Lung (tissue), 16 donors: ENCODE data around the gene PDZD4. TPM values are rescaled to one million over a fixed set of nuclear protein-coding genes. Genes with fewer than 3 reads are reported as not detected.

Experiments used
- ATAC-seq: fragments of 200-7000 bp; cut with Tn5 transposase; one replicate; pipeline ENCODE4 v1.9.1; 2020; ENCODE audit warnings: moderate number of reproducible peaks; ENCODE audit not compliant: insufficient read depth, low FRiP score
- DNase-seq, 3 donors: peaks; one replicate each; pipeline ENCODE4 v3.0.0-alpha.2; 2013 to 2017
- H3K27ac ChIP-seq, 2 donors: one replicate each; pipeline ENCODE4 v1.5.1; 2013; ENCODE audit warnings: mild to moderate bottlenecking in 2 of 2, moderate library complexity in 2 of 2, control low read depth in 1 of 2, inconsistent platforms in 1 of 2, low read depth in 1 of 2, low read length in 1 of 2
- H3K27me3 ChIP-seq, 3 donors: one replicate each; pipeline ENCODE4 v1.5.1; 2013; ENCODE audit warnings: low read length in 2 of 3; ENCODE audit not compliant: control insufficient read depth in 3 of 3, insufficient read depth in 3 of 3
- H3K36me3 ChIP-seq, 4 donors: one replicate each; pipeline ENCODE4 v1.5.1; 2013; ENCODE audit warnings: low read length in 4 of 4, mild to moderate bottlenecking in 1 of 4, moderate library complexity in 1 of 4; ENCODE audit not compliant: control insufficient read depth in 4 of 4, insufficient read depth in 4 of 4
- H3K4me1 ChIP-seq, 5 donors: one replicate each; pipeline ENCODE4 v1.5.1; 2013; ENCODE audit warnings: low read length in 5 of 5, mild to moderate bottlenecking in 2 of 5, moderate library complexity in 1 of 5; ENCODE audit not compliant: control insufficient read depth in 5 of 5, insufficient read depth in 5 of 5
- H3K4me3 ChIP-seq: one replicate; pipeline ENCODE4 v1.5.1; 2013; ENCODE audit warnings: mild to moderate bottlenecking, control low read depth, moderate library complexity
- H3K9ac ChIP-seq, 2 donors: one replicate each; pipeline ENCODE4 v1.5.1; 2013; ENCODE audit warnings: low read length in 2 of 2, control low read depth in 1 of 2; ENCODE audit not compliant: insufficient read depth in 1 of 2
- H3K9me3 ChIP-seq, 4 donors: one replicate each; pipeline ENCODE4 v1.5.1; 2013; ENCODE audit warnings: low read length in 3 of 4, mild to moderate bottlenecking in 1 of 4, moderate library complexity in 1 of 4; ENCODE audit not compliant: control insufficient read depth in 4 of 4, insufficient read depth in 3 of 4
- WGBS, 2 donors: extraction: QIAGEN DNeasy Blood & Tissue Kit; methylation state at CpG; one replicate each; pipeline ENCODE4 v1.1.7; 2013; 5-methylcytosine and 5-hydroxymethylcytosine counted together
- long read RNA-seq, 5 donors: transcript quantifications; one replicate each; lab custom pipeline, GENCODE V29; 2026
- polyA plus RNA-seq, 2 donors: library from polyadenylated mRNA; stranded (reverse); fragments of 200-250 nt; gene quantifications; one replicate each; pipeline ENCODE4 v1.2.1, GENCODE V29; 2013
- total RNA-seq, 2 donors: library from RNA; depleted of rRNA in 1 of 2; stranded (reverse); fragments of >200 nt in 1 of 2; gene quantifications; one replicate each; pipeline ENCODE4 v1.2.1, GENCODE V29; 2014 to 2021
- TF ChIP-seq, protein P1 (sequence below): IDR thresholded peaks from 2 replicates; pipeline ENCODE4 v1.5.1; 2012; ENCODE audit warnings: mild to moderate bottlenecking; ENCODE audit errors: control extremely low read depth, extremely low read depth
- donor health status: control.
- donor health status: control.
- donor health status: Bipolar disorder and iron deficiency.
- donor health status: healthy.
- donor health status: DM: yes; HTN: yes; CAD: no.

PDZD4 gene, protein sequence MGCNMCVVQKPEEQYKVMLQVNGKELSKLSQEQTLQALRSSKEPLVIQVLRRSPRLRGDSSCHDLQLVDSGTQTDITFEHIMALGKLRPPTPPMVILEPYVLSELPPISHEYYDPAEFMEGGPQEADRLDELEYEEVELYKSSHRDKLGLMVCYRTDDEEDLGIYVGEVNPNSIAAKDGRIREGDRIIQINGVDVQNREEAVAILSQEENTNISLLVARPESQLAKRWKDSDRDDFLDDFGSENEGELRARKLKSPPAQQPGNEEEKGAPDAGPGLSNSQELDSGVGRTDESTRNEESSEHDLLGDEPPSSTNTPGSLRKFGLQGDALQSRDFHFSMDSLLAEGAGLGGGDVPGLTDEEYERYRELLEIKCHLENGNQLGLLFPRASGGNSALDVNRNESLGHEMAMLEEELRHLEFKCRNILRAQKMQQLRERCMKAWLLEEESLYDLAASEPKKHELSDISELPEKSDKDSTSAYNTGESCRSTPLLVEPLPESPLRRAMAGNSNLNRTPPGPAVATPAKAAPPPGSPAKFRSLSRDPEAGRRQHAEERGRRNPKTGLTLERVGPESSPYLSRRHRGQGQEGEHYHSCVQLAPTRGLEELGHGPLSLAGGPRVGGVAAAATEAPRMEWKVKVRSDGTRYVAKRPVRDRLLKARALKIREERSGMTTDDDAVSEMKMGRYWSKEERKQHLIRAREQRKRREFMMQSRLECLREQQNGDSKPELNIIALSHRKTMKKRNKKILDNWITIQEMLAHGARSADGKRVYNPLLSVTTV
- total RNA-seq (1 to 10 TPM; 3.6 to 8.1 TPM), polyA plus RNA-seq (1 to 10 TPM; 2.3 to 3.9 TPM)
- long read RNA-seq, donor 1, partial matches to known transcripts = 0 of 1 reads
- long read RNA-seq, donor 1, other reads (novel, unspliced or antisense) = 0 of 1 reads
- long read RNA-seq, donor 2 = 0 reads
- long read RNA-seq, donor 3 = 0 reads
- long read RNA-seq, donor 4, partial matches to known transcripts = 0 of 1 reads
- long read RNA-seq, donor 4, other reads (novel, unspliced or antisense) = 0 of 1 reads
- long read RNA-seq, donor 5, partial matches to known transcripts = 0 of 1 reads
- long read RNA-seq, donor 5, other reads (novel, unspliced or antisense) = 0 of 1 reads

DNA sequence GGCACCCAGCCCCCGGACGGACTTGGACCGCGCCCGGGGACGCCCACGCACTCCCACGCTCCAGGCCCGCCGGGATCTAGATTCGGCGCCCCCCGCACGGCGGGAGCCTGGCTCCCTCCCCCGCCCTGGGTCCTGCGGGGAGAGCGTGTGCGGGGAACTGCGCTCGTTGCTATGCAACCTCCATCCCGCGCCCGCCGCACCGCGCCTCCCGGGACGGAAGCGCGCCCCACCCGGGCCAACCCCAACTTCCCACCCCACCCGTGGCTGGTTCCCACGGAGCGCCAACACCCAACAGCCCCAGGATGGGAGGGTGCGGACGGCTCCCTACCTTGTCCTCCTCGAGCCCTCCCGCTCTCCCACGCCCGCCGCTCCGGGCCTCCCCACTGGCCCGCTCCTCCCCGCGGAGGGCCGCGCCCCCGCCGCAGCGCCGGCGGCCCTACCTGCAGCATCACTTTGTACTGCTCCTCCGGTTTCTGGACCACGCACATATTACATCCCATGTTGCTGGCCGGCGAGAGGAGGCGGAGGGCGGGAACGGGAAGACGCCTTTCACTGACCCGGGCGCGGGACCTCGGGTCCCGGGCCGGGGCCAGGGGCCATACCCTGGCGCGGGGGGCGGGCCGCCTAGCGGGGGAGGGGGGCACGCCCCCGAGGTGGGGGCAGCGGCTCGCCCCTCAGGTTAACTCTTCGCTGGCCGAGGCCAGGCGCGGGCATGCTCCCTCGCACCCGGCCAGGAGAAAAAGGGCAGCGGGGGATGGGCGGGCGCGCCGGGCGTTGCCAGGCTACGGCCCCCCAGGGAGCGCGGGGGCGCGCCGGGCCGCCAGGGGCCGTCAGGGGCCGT, at the start of gene PDZD4:
Gene PDZD4, minus strand, starts transcription at position 746 of the 841 bp plus-strand sequence. Its CDS starts 246 bp downstream, at position 500.
- Histone ChIP-seq H3K9me3 (peaks cover 0 to 32% (median 0%) of the 10 kb centered on the region in 4 donors), H3K9ac (no peak within 1 kb of the TSS), H3K27me3 (peaks cover 6 to 18% (median 15%) of the 10 kb centered on the region in 3 donors), H3K27ac (no peak within 1 kb of the TSS), H3K36me3 (no peaks in the 10 kb centered on the region), H3K4me1 (peaks cover 0 to 9% (median 0%) of the 10 kb centered on the region in 5 donors), H3K4me3 (no peak within 1 kb of the TSS)
- TF ChIP-seq, protein P1, sequence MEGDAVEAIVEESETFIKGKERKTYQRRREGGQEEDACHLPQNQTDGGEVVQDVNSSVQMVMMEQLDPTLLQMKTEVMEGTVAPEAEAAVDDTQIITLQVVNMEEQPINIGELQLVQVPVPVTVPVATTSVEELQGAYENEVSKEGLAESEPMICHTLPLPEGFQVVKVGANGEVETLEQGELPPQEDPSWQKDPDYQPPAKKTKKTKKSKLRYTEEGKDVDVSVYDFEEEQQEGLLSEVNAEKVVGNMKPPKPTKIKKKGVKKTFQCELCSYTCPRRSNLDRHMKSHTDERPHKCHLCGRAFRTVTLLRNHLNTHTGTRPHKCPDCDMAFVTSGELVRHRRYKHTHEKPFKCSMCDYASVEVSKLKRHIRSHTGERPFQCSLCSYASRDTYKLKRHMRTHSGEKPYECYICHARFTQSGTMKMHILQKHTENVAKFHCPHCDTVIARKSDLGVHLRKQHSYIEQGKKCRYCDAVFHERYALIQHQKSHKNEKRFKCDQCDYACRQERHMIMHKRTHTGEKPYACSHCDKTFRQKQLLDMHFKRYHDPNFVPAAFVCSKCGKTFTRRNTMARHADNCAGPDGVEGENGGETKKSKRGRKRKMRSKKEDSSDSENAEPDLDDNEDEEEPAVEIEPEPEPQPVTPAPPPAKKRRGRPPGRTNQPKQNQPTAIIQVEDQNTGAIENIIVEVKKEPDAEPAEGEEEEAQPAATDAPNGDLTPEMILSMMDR = no peak
- 1 to 20% methylated on average over 15 to 97 of the region's 97 CpGs for WGBS, 2 donors
- no peak for DNase-seq
- no peak for ATAC-seq

DNA sequence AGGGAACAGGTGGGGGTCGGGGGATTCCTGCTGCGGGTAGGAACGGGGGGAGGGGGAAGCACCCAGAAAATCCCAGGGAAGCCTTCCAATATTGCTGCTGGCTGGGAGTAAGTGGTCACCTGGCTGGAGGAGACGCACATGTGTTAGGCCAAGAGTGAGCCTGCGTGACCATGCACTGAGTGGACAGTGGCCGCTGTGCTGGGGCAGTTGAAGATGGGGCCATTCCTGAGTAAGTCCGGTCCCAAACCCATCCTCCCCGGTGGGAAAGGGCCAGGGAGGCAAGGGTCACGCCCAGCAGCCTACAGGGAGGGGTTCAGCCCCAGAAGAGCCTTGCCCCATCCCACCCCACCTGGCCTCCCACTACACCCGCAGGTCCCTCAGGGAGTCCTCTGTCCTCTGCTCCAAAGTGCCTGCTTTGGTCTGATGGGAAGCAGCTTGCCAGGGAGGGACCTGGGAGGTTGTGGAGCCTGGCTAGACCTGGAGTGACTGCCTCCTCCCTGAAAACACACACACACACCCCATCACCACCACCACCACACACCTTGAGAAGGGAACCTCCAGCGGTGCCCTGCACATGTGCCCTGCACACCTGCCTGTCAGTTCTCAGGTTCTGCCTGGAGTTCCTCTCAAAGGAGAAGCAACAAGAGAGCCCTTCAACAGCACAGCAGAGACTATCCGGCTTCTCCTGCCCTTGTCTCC, 49.5 kb upstream of the PDZD4 start:
- H3K9me3 ChIP-seq = peaks cover 0 to 2% (median 0%) of the 10 kb centered on the region in 4 donors
- ATAC-seq (no peak), DNase-seq (no peak)
- H3K27ac ChIP-seq = no peak overlapping the region
- TF ChIP-seq, protein P1 = no peak
- H3K36me3 ChIP-seq = no peaks in the 10 kb centered on the region
- H3K27me3 ChIP-seq = peaks cover 17 to 30% (median 30%) of the 10 kb centered on the region in 3 donors
- peaks cover 0 to 4% (median 0%) of the 10 kb centered on the region in 5 donors for H3K4me1 ChIP-seq
- no peak overlapping the region for H3K4me3 ChIP-seq
- no peak overlapping the region for H3K9ac ChIP-seq
- WGBS, 2 donors = 64 to 74% methylated on average over 11 to 12 of the region's 12 CpGs
